GM19328 (cell line): ENCODE data around the gene DGCR2.

Experiments
- ATAC-seq: cut with Tn5 transposase; IDR thresholded peaks from one replicate; pipeline ENCODE4 v1.9.1; 2021; ENCODE audit warnings: mild to moderate bottlenecking, moderate library complexity; ENCODE audit not compliant: unreplicated experiment

DGCR2 gene

GRCh38 chr22:19127329-19128008 is 5.3 kb upstream of the DGCR2 start:
- no peak for ATAC-seq

DNA sequence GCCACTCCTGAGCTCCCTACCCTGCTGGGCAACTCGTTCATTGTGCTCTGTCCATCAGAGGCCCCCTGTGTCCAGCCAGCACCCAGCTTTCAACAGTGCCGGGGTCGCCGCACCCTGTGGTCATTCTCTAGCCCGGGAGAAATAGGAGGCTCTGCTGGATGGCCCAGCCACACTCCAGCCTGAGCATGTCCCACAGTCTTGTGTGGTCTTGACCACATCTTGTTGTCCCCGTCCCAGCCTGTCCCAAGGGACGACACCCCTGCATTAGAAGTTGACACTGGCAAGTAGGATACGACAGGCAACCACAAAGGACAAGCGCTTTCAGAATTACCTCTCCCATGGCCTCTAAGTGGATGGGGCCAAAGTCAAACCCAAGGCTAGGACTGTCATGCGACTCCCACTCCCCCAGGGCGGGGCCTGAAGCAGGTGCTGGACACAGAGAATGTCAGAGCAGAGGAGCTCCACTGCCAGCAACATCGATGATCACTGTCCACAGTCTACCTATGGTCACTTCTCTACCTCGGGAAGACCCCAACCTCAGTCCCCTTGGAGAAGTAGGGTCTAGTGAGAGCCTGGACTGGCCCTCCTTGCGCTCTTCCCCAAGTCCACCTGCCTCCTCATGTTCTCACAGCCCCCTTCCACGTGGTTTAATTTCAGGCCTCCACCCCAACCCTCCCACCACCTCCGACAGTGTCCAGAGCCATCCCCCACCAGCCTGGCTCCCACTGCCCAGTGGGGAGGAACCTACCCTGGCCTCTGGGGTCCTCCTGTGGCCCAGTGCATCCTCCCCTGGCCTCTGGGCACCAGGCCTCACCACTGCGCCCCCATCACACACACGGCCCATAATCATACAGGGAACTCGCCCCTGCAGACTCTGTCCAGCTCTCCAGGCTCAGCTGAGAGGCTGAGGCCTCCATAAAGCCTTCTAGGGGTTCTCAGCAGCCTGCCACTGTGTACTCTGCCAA is 4.4 kb upstream of the DGCR2 start:
- no peak for ATAC-seq

GRCh38 chr22:19125474-19126308 is 3.5 kb upstream of the DGCR2 start:
- ATAC-seq, result no peak

DNA sequence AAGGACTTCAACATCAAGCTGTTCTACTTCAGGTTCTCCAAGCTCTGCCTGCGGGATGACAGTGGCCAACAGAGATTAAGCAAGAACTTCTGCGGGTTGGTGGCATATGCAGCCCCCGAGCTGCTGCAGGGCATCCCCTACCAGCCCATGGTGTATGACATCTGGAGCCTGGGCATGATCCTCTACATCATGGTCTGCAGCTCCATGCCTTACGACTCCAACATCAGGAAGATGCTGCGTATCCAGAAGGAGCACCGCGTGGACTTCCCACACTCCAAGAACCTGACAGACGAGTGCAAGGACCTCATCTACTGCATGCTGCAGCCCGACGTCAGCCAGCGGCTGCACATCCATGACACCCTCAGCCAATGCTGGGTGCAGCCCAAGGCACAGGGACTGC is 2.8 kb upstream of the DGCR2 start:
- no peak for ATAC-seq

DNA sequence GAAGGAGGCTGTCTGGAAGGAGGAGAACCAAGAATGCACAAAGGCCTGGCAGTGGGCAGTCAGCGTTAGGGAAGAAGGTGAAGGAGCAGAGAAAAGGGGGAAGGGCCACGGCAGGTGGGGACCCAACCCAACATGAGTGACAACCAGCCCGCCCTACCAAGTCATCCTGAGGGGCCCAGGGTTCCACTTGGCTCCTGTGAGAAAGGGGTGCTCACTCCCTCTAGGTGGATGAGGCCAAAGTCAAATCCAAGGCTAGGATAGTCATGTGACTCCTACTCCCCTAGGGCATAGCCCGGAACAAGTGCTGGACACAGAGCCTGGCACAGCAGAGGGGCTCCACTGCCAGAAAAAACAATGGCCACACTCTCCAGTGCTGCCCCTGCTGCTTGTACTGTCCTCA is 2.2 kb upstream of the DGCR2 start:
- no peak for ATAC-seq

- no peak for ATAC-seq
These were observed 1.7 kb upstream of the DGCR2 start for GRCh38 chr22:19123936-19124335.

- ATAC-seq, result no peak
These were observed 710 bp upstream of the DGCR2 start for GRCh38 chr22:19122752-19123492.

GRCh38 chr22:19121631-19122142 is 525 bp downstream of the DGCR2 start:
- peak; percentile 12 for ATAC-seq

DNA sequence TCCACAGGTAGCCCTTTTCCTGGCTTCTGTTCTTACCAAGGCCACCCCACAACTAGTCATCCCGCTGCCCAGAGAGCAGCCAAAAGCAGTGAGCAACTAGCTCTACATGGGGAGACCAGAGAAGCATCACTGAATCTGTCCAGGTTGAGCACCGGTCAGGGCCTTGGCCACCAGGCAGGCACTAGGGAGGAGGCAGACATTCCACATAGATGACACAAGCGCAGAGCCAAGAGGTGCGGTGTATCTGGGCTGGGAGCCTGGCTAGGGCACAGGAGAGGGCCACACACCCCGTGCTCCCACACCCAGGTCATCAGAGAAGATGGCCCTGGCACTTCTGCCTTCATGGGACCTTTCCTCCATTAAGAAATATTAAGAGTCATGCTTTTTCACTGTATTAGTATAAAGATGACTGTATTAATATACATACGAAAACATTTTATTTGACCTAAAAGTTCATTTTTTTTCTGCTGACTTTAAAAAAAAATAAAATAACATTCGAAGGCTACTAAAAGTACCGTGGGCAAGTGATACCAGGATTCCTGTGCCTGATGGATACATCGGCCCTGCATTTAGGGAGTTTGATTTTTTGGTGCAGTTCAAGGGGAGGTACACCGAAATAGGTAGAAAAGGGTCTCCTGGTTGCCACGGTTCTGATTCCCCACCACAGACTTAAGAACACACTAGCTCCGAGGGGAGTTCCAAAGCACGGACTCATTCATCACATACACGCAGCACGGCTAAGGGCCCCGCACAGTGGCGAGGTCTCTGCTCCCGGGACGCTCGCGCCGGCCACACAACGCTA is 1.2 kb downstream of the DGCR2 start:
- no peak for ATAC-seq

- no peak for ATAC-seq
These were observed 2.3 kb downstream of the DGCR2 start for GRCh38 chr22:19119949-19120348.

GRCh38 chr22:19118329-19118880 is 3.8 kb downstream of the DGCR2 start:
- peak; percentile 34 for ATAC-seq

DNA sequence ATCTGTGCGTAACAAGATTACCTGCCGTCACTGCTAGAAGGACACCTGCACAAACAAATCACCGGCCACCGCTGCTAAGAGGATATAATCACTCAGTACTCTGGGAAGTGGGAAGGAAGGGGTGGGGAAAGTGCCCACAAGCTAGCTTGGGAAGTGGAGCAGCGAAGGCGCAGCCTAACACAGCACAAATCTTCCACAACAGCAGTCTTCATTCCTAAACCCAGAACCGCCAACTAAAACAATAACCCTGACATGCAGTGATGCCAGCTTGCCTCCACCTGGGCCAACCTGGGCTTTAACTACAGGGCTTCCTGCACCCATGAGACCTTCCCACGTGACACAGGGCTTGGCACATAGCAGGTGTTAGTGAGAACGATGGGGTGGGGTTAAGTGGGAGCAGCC is 5.1 kb downstream of the DGCR2 start:
- no peak for ATAC-seq

- ATAC-seq, result no peak
These were observed 6.6 kb downstream of the DGCR2 start for GRCh38 chr22:19115628-19116027.

- no peak for ATAC-seq
These were observed 7.1 kb downstream of the DGCR2 start for GRCh38 chr22:19114984-19115552.

- no peak for ATAC-seq
These were observed 8.8 kb downstream of the DGCR2 start for GRCh38 chr22:19113429-19113828.

DNA sequence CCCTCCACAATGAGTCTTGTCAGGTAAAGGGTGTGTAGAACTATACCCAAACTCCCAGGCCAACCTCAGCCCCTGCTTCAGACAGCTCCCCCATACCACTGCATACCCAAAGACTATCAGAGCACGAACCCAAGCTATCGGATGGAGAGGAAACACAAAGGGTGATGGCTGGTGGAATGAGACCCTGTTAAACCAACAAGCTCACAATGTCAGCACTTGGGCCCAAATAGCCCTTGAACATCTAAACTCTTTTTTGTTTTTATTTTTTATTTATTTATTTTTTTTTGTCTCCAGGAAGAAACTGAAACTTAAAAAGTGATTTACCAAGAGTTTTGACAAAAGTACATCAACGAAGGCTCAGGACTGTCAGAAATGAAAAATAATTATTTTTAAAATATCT is 10.6 kb downstream of the DGCR2 start:
- ATAC-seq, result no peak

DNA sequence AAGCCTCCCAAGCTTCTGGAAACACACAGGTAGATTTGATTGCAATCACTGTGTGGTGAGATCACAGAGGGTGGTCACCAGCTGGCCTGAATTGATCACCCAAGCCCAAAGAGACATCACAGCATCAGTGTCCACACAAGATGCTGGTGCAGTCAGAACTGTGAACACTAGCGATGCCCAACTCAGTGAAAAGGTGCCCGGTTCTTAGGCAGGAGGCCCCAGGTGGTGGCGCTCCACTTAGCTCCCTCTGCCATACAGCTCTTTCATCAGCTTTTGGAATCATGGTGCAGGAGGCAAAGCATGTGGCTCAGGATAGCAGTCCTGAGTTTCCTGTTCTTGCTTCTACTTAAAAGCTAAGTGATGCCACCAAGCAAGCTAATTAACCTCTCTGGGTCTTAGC is 11.1 kb downstream of the DGCR2 start:
- ATAC-seq, result no peak

DNA sequence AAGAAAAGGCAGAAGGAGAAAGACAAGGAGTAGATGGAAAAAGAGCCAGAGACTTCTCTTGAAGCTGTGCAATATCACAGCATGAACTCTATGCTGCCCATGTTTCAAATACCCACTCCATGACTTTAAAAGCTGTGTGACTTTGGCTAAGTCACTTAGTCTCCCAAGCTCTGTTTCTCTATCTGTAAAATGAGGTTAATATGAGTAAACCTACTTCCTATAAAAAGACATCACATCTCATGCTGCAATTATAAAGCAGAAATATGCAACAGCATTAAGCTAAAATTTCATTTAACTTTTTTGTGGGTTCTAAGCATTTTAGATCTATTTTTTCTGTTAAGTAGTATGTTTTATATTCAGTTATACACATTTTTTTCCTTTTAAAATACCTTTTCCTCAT is 11.6 kb downstream of the DGCR2 start:
- no peak for ATAC-seq

DNA sequence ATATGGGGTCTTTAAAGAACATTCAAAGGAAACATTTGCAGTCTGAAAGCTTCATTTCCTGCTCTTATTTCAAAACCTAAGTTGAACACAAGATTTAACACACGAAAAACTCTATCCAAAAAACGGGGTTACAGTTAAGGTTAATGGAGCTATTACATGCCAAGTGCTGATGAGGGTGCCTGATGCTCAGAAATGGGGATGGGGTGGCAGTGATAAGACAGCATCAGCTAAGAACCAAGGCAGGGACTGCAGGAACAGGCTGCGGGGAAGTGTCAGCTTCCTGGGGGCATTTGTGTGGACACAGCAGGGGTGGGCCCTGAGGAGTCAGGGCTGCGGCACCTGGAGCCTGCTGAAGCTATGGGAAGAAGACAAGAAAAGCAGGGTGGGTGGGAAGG is 12.2 kb downstream of the DGCR2 start:
- no peak for ATAC-seq
